Smooth muscle cell (in vitro differentiated cells): Measurements from ENCODE around the gene SPTBN4. TPM values are rescaled to one million over a fixed set of nuclear protein-coding genes. Genes with fewer than 3 reads are reported as not detected.
A peak's percentile ranks its signal among the peaks of the same experiment; 100 is the strongest.

ENCODE experiments used
- DNase-seq: peaks from one replicate; lab custom pipeline; 2025; ENCODE audit not compliant: unreplicated experiment; lab: John Stamatoyannopoulos, UW
- H2AFZ ChIP-seq: fragments of 200-600 bp; sonication (generic); 2 replicates; pipeline ENCODE4 v1.6.0; 2016; ENCODE audit warnings: antibody characterized with exemption, low read depth, mild to moderate bottlenecking
- H3F3A ChIP-seq: fragments of 200-600 bp; sonication (generic); 2 replicates; pipeline ENCODE4 v1.6.0; 2017; ENCODE audit warnings: antibody characterized with exemption, low read depth
- H3K27ac ChIP-seq: fragments of 200-600 bp; sonication (generic); 2 replicates; pipeline ENCODE4 v1.5.1; 2016; ENCODE audit warnings: low read depth, mild to moderate bottlenecking
- H3K27me3 ChIP-seq: fragments of 200-600 bp; sonication (generic); 2 replicates; pipeline ENCODE4 v1.6.1; 2016; ENCODE audit warnings: low read depth, mild to moderate bottlenecking
- H3K36me3 ChIP-seq: fragments of 200-600 bp; sonication (generic); 2 replicates; pipeline ENCODE4 v1.5.1; 2016; ENCODE audit warnings: low read depth
- H3K4me1 ChIP-seq: fragments of 200-600 bp; sonication (generic); 2 replicates; pipeline ENCODE4 v1.5.1; 2016; ENCODE audit warnings: low read depth
- H3K4me2 ChIP-seq: fragments of 200-600 bp; sonication (generic); 2 replicates; pipeline ENCODE4 v1.6.0; 2016; ENCODE audit warnings: mild to moderate bottlenecking
- H3K4me3 ChIP-seq: fragments of 200-600 bp; sonication (generic); 2 replicates; pipeline ENCODE4 v1.5.1; 2016; ENCODE audit warnings: mild to moderate bottlenecking
- H3K79me2 ChIP-seq: fragments of 200-600 bp; sonication (generic); 2 replicates; pipeline ENCODE4 v1.6.0; 2016; ENCODE audit warnings: low read depth, mild to moderate bottlenecking
- H3K9ac ChIP-seq: fragments of 200-600 bp; sonication (generic); 2 replicates; pipeline ENCODE4 v1.6.0; 2016; ENCODE audit warnings: low read depth
- H3K9me3 ChIP-seq: fragments of 200-600 bp; sonication (generic); replicated peaks from 2 replicates; pipeline ENCODE4 v1.5.1; 2016; ENCODE audit warnings: low read depth
- H4K20me1 ChIP-seq: fragments of 200-600 bp; sonication (generic); 2 replicates; pipeline ENCODE4 v1.6.0; 2016; ENCODE audit warnings: low read depth
- WGBS: methylation state at CpG from one replicate; pipeline ENCODE4 v1.1.7; 2016; ENCODE audit warnings: low lambda C conversion rate; 5-methylcytosine and 5-hydroxymethylcytosine counted together
- polyA plus RNA-seq: library from polyadenylated mRNA; unstranded; fragments of >200 nt; fragmentation: Nextera tagmentation; extraction: Ambion mirVana; gene quantifications from 2 replicates; pipeline ENCODE4 v1.2.1, GENCODE V29; 2016
- total RNA-seq: library from RNA; depleted of rRNA; stranded (reverse); fragments of >200 nt; gene quantifications from 2 replicates; pipeline ENCODE4 v1.2.3, GENCODE V29; 2014
- TF ChIP-seq, protein P1 (sequence below): fragments of 200-600 bp; sonication (generic); IDR thresholded peaks from 2 replicates; pipeline ENCODE4 v1.5.1; 2017; ENCODE audit warnings: borderline replicate concordance, mild to moderate bottlenecking, antibody characterized with exemption; ENCODE audit not compliant: insufficient read depth, poor library complexity, severe bottlenecking

Gene SPTBN4
- total and polyA plus RNA-seq, 2 experiments from 2014 or later, result 1.0 to 1.2 TPM

- no peaks in the 10 kb centered on the region for H3F3A ChIP-seq
- H4K20me1 ChIP-seq, result no peaks in the 10 kb centered on the region
- peak overlapping the region; percentile 44 for H3K27ac ChIP-seq
- no peaks in the 10 kb centered on the region for H3K36me3 ChIP-seq
- 26% methylated on average over 11 of the region's 11 CpGs for WGBS
- H3K9me3 ChIP-seq, result no peaks in the 10 kb centered on the region
- TF ChIP-seq, protein P1, sequence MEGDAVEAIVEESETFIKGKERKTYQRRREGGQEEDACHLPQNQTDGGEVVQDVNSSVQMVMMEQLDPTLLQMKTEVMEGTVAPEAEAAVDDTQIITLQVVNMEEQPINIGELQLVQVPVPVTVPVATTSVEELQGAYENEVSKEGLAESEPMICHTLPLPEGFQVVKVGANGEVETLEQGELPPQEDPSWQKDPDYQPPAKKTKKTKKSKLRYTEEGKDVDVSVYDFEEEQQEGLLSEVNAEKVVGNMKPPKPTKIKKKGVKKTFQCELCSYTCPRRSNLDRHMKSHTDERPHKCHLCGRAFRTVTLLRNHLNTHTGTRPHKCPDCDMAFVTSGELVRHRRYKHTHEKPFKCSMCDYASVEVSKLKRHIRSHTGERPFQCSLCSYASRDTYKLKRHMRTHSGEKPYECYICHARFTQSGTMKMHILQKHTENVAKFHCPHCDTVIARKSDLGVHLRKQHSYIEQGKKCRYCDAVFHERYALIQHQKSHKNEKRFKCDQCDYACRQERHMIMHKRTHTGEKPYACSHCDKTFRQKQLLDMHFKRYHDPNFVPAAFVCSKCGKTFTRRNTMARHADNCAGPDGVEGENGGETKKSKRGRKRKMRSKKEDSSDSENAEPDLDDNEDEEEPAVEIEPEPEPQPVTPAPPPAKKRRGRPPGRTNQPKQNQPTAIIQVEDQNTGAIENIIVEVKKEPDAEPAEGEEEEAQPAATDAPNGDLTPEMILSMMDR, result peak; percentile 81
- no peak overlapping the region for H3K9ac ChIP-seq
- peaks cover 14% of the 10 kb centered on the region for H3K27me3 ChIP-seq
- peak overlapping the region; percentile 57 for H3K4me3 ChIP-seq
- H3K79me2 ChIP-seq, result no peaks in the 10 kb centered on the region
- DNase-seq, result peak; percentile 72
- no peak overlapping the region for H2AFZ ChIP-seq
- peaks cover 4% of the 10 kb centered on the region for H3K4me1 ChIP-seq
- peak overlapping the region; percentile 88 for H3K4me2 ChIP-seq
Observed at GRCh38 chr19:40464059-40465024, 2.5 kb upstream of the SPTBN4 start.

DNA sequence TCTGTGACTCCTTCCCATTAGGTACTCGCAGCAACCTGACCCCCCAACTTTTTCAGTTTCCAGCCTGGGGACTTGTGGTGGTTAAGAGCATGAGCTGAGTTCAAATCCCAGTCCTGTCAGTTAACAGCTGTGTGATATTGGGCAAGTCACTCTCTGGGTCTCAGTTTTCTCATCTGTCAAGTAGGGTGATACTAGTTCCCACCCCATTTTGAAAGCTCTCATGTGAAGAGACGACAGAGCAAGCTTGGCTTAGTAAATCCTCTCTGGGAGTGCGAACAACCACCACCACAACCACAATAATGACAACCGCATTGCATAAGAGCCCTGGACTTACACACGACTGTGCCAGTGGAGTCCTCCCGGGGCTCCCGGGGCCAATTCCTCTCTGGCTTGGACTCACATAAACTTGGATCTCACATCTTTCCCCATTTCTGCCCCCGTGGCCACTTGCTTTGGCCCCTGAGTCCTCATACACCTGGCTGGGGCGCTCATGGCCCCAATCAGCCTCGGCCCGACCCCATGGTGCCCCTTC lies 1.7 kb upstream of the SPTBN4 start:
- 17% methylated on average over 11 of the region's 11 CpGs for WGBS
- Histone ChIP-seq H3K36me3 (no peaks in the 10 kb centered on the region), H3K4me2 (peak overlapping the region; percentile 88), H3K4me3 (peak overlapping the region; percentile 57), H2AFZ (peak overlapping the region; percentile 78), H3K27me3 (peaks cover 14% of the 10 kb centered on the region), H3K9ac (peak overlapping the region; percentile 47), H4K20me1 (no peaks in the 10 kb centered on the region), H3K9me3 (no peaks in the 10 kb centered on the region), H3K4me1 (peaks cover 4% of the 10 kb centered on the region), H3K27ac (peak overlapping the region; percentile 56), H3F3A (no peaks in the 10 kb centered on the region), H3K79me2 (no peaks in the 10 kb centered on the region)
- TF ChIP-seq, protein P1, result no peak
- no peak for DNase-seq

GRCh38 chr19:40465557-40466218 lies 1.1 kb upstream of the SPTBN4 start, which contains the start of gene BLVRB:
BLVRB (minus strand) TSS chr19:40465745; CDS start chr19:40465688, 57 bp downstream.
- Histone ChIP-seq H2AFZ (peak within 1 kb of the TSS; percentile 78), H3K27ac (peak within 1 kb of the TSS; percentile 56), H3K27me3 (peaks cover 14% of the 10 kb centered on the region), H3F3A (no peaks in the 10 kb centered on the region), H4K20me1 (no peaks in the 10 kb centered on the region), H3K79me2 (no peaks in the 10 kb centered on the region), H3K4me1 (peaks cover 4% of the 10 kb centered on the region), H3K36me3 (no peaks in the 10 kb centered on the region), H3K9ac (peak within 1 kb of the TSS; percentile 47), H3K4me3 (peak within 1 kb of the TSS; percentile 57), H3K9me3 (no peaks in the 10 kb centered on the region), H3K4me2 (peak within 1 kb of the TSS; percentile 88)
- WGBS, result 2% methylated on average over 42 of the region's 54 CpGs
- TF ChIP-seq, protein P1, result no peak
- peak; percentile 97 for DNase-seq
